Ishikawa (cell line): ENCODE data around the gene CEP104.

Experiments used
- EP300 ChIP-seq: IDR thresholded peaks from 2 replicates; pipeline ENCODE4 v1.6.1; 2012; ENCODE audit warnings: borderline replicate concordance
- RAD21 ChIP-seq: IDR thresholded peaks from 2 replicates; pipeline ENCODE4 v1.6.1; 2012; ENCODE audit warnings: low read depth
- TAF1 ChIP-seq: IDR thresholded peaks from 2 replicates; pipeline ENCODE4 v1.6.1; 2012; ENCODE audit warnings: low read depth, mild to moderate bottlenecking
- TF ChIP-seq, protein P1 (sequence below): IDR thresholded peaks from 2 replicates; pipeline ENCODE4 v1.6.1; 2012; ENCODE audit warnings: low read depth, mild to moderate bottlenecking

DNA sequence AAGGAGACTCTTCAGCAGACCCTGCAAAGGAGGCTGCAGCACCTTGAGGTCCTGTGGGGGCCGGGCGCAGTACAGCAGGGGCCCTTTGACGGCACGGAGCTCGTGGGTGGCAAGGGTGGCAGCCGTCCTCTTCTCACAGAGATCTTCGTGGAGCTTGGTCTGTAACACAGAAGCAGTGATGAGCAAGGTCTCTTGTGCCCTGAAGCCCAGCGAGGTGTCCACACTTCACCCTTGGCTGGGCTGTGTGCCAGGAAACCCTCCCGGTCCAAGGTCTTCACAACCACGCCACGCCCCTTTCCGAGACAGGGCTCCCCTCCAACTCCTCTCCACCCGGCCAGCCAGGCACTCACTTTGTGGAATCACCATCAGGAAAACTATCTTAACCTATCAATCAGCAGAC lies 72.0 kb downstream of the CEP104 start:
- TF ChIP-seq TAF1: no peak
- no peak for TF ChIP-seq RAD21
- TF ChIP-seq EP300: no peak
- TF ChIP-seq, protein P1, sequence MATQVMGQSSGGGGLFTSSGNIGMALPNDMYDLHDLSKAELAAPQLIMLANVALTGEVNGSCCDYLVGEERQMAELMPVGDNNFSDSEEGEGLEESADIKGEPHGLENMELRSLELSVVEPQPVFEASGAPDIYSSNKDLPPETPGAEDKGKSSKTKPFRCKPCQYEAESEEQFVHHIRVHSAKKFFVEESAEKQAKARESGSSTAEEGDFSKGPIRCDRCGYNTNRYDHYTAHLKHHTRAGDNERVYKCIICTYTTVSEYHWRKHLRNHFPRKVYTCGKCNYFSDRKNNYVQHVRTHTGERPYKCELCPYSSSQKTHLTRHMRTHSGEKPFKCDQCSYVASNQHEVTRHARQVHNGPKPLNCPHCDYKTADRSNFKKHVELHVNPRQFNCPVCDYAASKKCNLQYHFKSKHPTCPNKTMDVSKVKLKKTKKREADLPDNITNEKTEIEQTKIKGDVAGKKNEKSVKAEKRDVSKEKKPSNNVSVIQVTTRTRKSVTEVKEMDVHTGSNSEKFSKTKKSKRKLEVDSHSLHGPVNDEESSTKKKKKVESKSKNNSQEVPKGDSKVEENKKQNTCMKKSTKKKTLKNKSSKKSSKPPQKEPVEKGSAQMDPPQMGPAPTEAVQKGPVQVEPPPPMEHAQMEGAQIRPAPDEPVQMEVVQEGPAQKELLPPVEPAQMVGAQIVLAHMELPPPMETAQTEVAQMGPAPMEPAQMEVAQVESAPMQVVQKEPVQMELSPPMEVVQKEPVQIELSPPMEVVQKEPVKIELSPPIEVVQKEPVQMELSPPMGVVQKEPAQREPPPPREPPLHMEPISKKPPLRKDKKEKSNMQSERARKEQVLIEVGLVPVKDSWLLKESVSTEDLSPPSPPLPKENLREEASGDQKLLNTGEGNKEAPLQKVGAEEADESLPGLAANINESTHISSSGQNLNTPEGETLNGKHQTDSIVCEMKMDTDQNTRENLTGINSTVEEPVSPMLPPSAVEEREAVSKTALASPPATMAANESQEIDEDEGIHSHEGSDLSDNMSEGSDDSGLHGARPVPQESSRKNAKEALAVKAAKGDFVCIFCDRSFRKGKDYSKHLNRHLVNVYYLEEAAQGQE: no peak
